Activated T-cell treated with anti-CD3 and anti-CD28 coated beads, Interleukin-2, amount 50 U/mL, for 4 hours (primary cell): ENCODE data around the gene ISG20. TPM values are rescaled to one million over a fixed set of nuclear protein-coding genes. Genes with fewer than 3 reads are reported as not detected.

Experiments
- total RNA-seq, 3 donors: library from RNA; stranded (reverse); gene quantifications; one replicate each; pipeline ENCODE4 v1.2.1, GENCODE V29; 2021

ISG20 gene
- total RNA-seq, 3 donors from 2014 or later = 26.8 to 37.8 (median 27.7) TPM

Other genes starting within 250 kb of the ISG20 start
- gene MRPL46, start 171.6 kb upstream of the ISG20 start, total RNA-seq = 10 to 100 TPM; 50.0 to 56.3 (median 51.4) TPM
- gene MRPS11, start 171.3 kb upstream of the ISG20 start, total RNA-seq = 10 to 100 TPM; 61.3 to 73.4 (median 67.2) TPM
- gene DET1, start 92.3 kb upstream of the ISG20 start, total RNA-seq = 1 to 10 TPM in 1 of 3 donors, under 1 TPM in 2; 0.87 to 1.0 (median 0.98) TPM
- gene AEN, start 17.7 kb upstream of the ISG20 start, total RNA-seq = 100 to 1,000 TPM; 103 to 141 (median 140) TPM
- gene ACAN, start 164.4 kb downstream of the ISG20 start, total RNA-seq = not detected